HUES48 (cell line): Measurements from ENCODE around the gene RANBP9.

Source experiments
- H3K27ac ChIP-seq: one replicate; pipeline ENCODE4 v1.7.0; 2013; ENCODE audit warnings: low read depth, low read length, inconsistent platforms
- H3K27me3 ChIP-seq: 2 replicates; pipeline ENCODE4 v1.6.1; 2013; ENCODE audit warnings: mild to moderate bottlenecking, low read length; ENCODE audit not compliant: control insufficient read depth, insufficient read depth
- H3K36me3 ChIP-seq: 2 replicates; pipeline ENCODE4 v1.6.1; 2013; ENCODE audit warnings: low read length; ENCODE audit not compliant: control insufficient read depth, insufficient read depth
- H3K4me1 ChIP-seq: 2 replicates; pipeline ENCODE4 v1.6.1; 2013; ENCODE audit warnings: mild to moderate bottlenecking, low read length; ENCODE audit not compliant: control insufficient read depth, insufficient read depth
- H3K4me3 ChIP-seq: 2 replicates; pipeline ENCODE4 v1.5.1; 2013; ENCODE audit warnings: mild to moderate bottlenecking, low read depth, low read length
- H3K9ac ChIP-seq: 2 replicates; pipeline ENCODE4 v1.6.1; 2013; ENCODE audit warnings: mild to moderate bottlenecking, low read depth, low read length, moderate library complexity
- H3K9me3 ChIP-seq: 2 replicates; pipeline ENCODE4 v1.6.1; 2013; ENCODE audit warnings: low read length; ENCODE audit not compliant: control insufficient read depth, insufficient read depth

Gene RANBP9

DNA sequence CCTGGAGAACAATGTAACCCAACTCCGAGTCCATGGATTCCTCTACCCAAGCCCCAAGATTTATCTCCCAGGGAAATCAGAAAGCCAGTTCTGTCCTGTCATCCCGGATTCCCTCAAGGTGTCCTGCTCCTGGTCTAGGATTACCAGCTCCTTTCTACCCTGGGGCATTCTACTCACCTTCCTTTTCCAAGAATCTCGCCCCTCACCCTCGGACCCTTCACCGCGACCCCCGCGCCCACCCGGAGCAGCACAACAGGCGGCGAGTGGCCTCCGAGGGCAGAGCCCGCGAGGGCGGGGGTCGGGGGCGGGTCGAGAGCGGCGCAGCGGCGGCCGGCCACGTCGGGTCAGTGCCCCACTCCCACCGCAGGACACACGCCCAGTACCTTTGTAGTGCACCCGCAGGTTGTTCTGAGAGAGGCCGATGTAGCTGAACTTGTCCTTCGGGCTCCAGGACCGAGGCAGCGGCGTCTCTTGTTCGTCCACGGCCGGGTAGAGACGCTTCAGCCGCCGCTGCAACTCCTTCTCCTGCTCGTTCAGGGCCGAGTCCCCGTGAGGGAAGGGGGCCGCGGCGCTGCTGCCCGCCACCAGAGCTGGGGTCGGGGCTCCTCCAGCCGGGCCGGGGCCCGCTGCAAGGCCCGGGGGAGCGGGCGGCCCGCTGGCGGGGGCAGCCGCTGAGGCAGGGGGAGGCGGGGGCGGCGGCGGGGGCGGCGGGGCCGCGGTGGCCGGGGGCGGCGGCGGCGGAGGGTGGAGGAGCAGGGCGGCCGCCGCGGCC lies 897 bp downstream of the RANBP9 start:
- peaks cover 25% of the 10 kb centered on the region for H3K4me1 ChIP-seq

DNA sequence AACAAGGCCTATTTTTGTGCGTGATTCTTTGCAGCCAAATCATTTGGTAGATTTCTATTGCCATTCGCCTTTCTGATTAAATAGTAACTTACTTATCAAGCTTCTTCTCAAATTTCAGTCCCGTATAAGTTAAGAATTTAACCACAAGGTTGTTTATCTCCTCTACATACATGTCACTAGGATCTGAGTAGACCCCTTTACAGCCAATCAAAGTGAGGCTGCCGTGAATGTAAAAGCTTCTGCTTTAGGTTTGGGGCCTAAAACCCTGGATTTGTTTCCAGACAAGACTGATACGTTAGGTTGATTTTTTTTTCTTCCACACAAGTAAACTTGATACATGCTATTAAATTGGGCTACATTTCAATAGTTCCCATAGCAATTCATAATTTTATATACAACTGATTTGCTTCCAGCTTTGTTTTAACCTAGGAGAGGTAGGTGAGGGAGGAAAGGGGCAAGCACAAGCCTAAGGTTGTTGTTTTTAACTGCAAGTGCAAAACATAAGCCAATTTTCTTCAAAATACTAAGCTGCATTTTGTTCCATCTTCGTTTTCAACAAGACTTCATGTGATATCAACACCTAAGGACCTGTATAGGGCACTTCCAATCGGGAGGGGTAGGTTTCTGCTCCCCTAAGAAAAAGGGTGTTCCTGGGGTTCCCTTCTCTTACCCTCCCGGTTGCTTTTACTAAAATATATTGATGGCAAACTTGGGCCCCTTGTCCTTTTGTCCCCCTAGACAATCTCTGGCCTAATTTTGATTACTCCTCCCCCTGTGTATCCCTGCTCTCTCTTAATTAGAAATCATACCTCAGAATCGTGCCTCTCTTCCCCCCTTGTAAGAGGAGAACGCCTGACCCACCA lies 1.7 kb downstream of the RANBP9 start:
- Histone ChIP-seq H3K4me1 (peaks cover 25% of the 10 kb centered on the region), H3K4me3 (peak overlapping the region; percentile 96), H3K27ac (peak overlapping the region; percentile 78), H3K9me3 (no peaks in the 10 kb centered on the region), H3K36me3 (no peaks in the 10 kb centered on the region), H3K27me3 (no peaks in the 10 kb centered on the region), H3K9ac (peak overlapping the region; percentile 73)

More for the DNA sequence above, 897 bp downstream of the RANBP9 start:
- Histone ChIP-seq H3K4me3 (peak overlapping the region; percentile 96), H3K27ac (peak overlapping the region; percentile 78), H3K36me3 (no peaks in the 10 kb centered on the region), H3K9ac (peak overlapping the region; percentile 73), H3K9me3 (no peaks in the 10 kb centered on the region), H3K27me3 (no peaks in the 10 kb centered on the region)

GRCh38 chr6:13708736-13709135 lies 2.9 kb downstream of the RANBP9 start:
- H3K27ac ChIP-seq: no peak overlapping the region
- no peak overlapping the region for H3K9ac ChIP-seq
- H3K4me1 ChIP-seq: peaks cover 25% of the 10 kb centered on the region
- no peaks in the 10 kb centered on the region for H3K36me3 ChIP-seq
- H3K9me3 ChIP-seq: no peaks in the 10 kb centered on the region
- no peaks in the 10 kb centered on the region for H3K27me3 ChIP-seq
- peak overlapping the region; percentile 96 for H3K4me3 ChIP-seq

GRCh38 chr6:13703496-13703895 lies 8.1 kb downstream of the RANBP9 start:
- Histone ChIP-seq H3K4me1 (peaks cover 12% of the 10 kb centered on the region), H3K27me3 (no peaks in the 10 kb centered on the region), H3K9ac (no peak overlapping the region), H3K36me3 (no peaks in the 10 kb centered on the region), H3K27ac (no peak overlapping the region), H3K9me3 (no peaks in the 10 kb centered on the region), H3K4me3 (no peak overlapping the region)

DNA sequence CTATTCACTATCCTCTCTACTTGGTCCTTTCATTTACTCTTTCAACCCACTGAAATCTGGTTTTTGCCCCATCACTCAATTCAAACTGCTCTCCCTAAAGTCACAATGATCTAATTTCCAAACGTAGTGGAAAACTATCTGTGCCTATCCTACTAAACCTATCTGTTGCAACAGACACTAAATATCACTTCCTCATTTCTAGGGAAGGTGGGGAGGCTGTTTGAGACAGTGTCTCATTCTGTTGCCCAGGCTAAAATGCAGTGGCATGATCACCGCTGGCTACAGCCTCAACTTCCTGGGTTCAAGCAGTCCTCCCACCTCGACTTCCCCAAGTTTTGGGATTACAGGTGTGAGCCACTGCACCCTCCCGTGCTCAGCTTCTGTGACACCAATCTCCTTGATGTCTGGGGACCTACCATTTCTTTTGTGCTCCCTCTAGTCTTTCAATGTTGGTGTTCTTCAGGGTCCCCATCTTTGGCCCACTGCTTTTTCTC lies 8.8 kb downstream of the RANBP9 start:
- Histone ChIP-seq H3K27ac (no peak overlapping the region), H3K9ac (no peak overlapping the region), H3K36me3 (no peaks in the 10 kb centered on the region), H3K4me3 (no peak overlapping the region), H3K27me3 (no peaks in the 10 kb centered on the region), H3K9me3 (no peaks in the 10 kb centered on the region), H3K4me1 (peaks cover 13% of the 10 kb centered on the region)

DNA sequence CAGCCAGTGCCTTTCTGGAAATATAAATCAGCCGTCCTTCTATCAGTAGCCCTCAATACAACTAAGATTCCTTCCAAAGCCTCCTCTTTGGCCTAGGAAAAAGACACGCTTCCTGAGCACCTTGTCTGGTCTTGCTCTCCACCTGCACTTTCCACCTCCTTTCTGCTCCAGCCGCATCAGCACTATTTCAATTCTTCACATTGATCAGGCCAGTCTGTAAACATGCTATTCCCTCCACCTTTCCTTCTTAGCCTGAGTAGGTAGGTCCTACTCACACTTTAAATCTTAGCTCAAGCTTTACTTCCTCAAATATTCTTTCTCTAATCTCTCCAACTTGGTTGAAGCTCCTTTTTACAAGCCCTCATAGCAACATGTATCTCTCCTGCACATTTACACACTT lies 11.4 kb downstream of the RANBP9 start:
- Histone ChIP-seq H3K4me1 (peaks cover 25% of the 10 kb centered on the region), H3K4me3 (no peak overlapping the region), H3K36me3 (peaks cover 7% of the 10 kb centered on the region; the same call in 1 of the 2 replicates), H3K9me3 (no peaks in the 10 kb centered on the region), H3K27ac (no peak overlapping the region), H3K27me3 (no peaks in the 10 kb centered on the region), H3K9ac (no peak overlapping the region)

DNA sequence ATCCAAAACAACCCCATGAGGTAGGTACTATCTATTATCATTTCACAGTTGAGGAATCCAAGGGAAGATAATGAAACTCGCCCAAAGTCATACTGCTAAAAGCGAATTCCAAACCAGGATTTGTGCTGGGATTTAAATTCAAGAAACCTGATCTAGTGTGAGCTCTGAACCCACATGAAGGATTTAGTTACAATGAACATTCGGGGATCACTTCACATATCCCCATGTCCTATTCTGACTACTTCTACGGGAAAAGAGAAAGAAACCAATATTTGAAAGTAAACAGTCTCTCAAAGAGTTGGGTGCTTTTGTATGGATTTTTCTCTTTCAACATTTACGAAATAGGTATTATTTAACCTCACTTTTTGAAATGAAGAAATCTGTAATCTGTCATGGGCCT lies 12.9 kb downstream of the RANBP9 start:
- Histone ChIP-seq H3K36me3 (peaks cover 7% of the 10 kb centered on the region; the same call in 1 of the 2 replicates), H3K27me3 (no peaks in the 10 kb centered on the region), H3K27ac (no peak overlapping the region), H3K4me1 (peaks cover 32% of the 10 kb centered on the region), H3K4me3 (no peak overlapping the region), H3K9me3 (no peaks in the 10 kb centered on the region), H3K9ac (no peak overlapping the region)

GRCh38 chr6:13697857-13698256 lies 13.8 kb downstream of the RANBP9 start:
- Histone ChIP-seq H3K9ac (no peak overlapping the region), H3K9me3 (no peaks in the 10 kb centered on the region), H3K36me3 (peaks cover 7% of the 10 kb centered on the region; the same call in 1 of the 2 replicates), H3K4me3 (no peak overlapping the region), H3K27me3 (no peaks in the 10 kb centered on the region), H3K4me1 (peaks cover 32% of the 10 kb centered on the region), H3K27ac (no peak overlapping the region)

DNA sequence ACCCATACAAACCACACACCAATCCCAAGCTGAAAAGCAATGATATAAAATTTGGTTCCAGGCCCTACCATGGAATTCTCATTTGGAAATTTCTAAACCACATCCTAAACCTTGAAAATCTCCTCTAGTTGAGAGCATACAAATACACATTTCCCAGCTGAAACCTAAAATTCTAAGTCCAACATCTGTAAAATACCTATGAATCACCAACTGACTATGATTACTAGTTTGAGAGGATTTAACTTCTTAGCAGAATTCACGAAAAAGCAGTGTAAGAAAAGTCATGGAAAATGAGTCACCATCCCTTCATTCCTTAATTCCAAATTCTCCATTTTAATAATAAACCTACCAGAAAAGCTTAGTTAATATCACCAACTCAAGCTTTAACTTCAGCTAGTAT lies 15.4 kb downstream of the RANBP9 start:
- peaks cover 32% of the 10 kb centered on the region for H3K4me1 ChIP-seq
- peaks cover 7% of the 10 kb centered on the region; the same call in 1 of the 2 replicates for H3K36me3 ChIP-seq
- H3K4me3 ChIP-seq: no peak overlapping the region
- no peaks in the 10 kb centered on the region for H3K9me3 ChIP-seq
- no peaks in the 10 kb centered on the region for H3K27me3 ChIP-seq
- H3K9ac ChIP-seq: no peak overlapping the region
- no peak overlapping the region for H3K27ac ChIP-seq

DNA sequence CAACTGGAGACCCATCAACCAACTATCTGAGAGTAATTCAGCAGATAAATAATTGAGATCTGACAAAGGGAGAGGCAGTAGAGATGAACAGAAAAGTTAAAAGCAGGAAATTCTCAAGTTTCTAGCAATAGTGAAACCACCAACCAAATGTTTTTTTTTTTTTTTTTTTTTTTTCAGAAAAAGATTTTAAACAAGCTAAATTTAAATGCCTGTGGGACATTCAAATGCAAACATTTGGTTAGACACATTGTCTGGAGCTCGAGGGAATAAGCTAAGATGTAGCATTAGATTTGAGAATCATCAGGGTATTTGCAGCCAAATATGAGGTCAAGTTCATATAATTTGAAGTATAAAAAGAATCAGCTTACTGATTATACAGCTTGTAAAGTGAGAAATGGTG lies 16.4 kb downstream of the RANBP9 start:
- peaks cover 9% of the 10 kb centered on the region; the same call in 1 of the 2 replicates for H3K36me3 ChIP-seq

GRCh38 chr6:13694562-13694961 lies 17.1 kb downstream of the RANBP9 start:
- H3K4me3 ChIP-seq: no peak overlapping the region
- no peaks in the 10 kb centered on the region for H3K27me3 ChIP-seq
- H3K4me1 ChIP-seq: peaks cover 28% of the 10 kb centered on the region
- H3K27ac ChIP-seq: no peak overlapping the region
- no peaks in the 10 kb centered on the region for H3K9me3 ChIP-seq
- no peak overlapping the region for H3K9ac ChIP-seq
- H3K36me3 ChIP-seq: peaks cover 14% of the 10 kb centered on the region

More for the DNA sequence above, 16.4 kb downstream of the RANBP9 start:
- H3K4me1 ChIP-seq: peaks cover 29% of the 10 kb centered on the region
- peak overlapping the region; percentile 20; the same call in 1 of the 2 replicates for H3K9ac ChIP-seq
- H3K27ac ChIP-seq: no peak overlapping the region
- no peaks in the 10 kb centered on the region for H3K9me3 ChIP-seq
- H3K4me3 ChIP-seq: no peak overlapping the region
- no peaks in the 10 kb centered on the region for H3K27me3 ChIP-seq
